PC-9 (cell line): ENCODE data around the gene XRCC4. TPM values are rescaled to one million over a fixed set of nuclear protein-coding genes. Genes with fewer than 3 reads are reported as not detected.

Source experiments
- BruUV-seq: library from RNA; stranded (reverse); fragments of 400-500 nt; replicated peaks from 2 replicates; lab custom pipeline; 2021; lab: Mats Ljungman, UMichigan
- CTCF ChIA-PET: fragments of 300-600 bp; sonication (Branson Sonifier 250); formaldehyde crosslinking; loops from one replicate; lab custom pipeline; 2022; ENCODE audit warnings: antibody characterized with exemption; lab: Charles Lee
- POLR2A ChIA-PET: fragments of 300-600 bp; sonication (Branson Sonifier 250); formaldehyde crosslinking; loops from one replicate; lab custom pipeline; 2022; ENCODE audit warnings: antibody characterized with exemption; ENCODE audit not compliant: unreplicated experiment; lab: Charles Lee
- DNase-seq, 2 experiments: peaks; one replicate each; pipeline versions ENCODE4 v3.0.0 to v3.0.0-alpha.2; 2015 to 2022; ENCODE audit warnings: mixed read lengths in 1 of 2
- H2AFZ ChIP-seq: fragments of 200-600 bp; sonication (generic); 2 replicates; pipeline ENCODE4 v1.8.1; 2017; ENCODE audit warnings: antibody characterized with exemption
- H3F3A ChIP-seq: fragments of 200-600 bp; sonication (generic); 2 replicates; pipeline ENCODE4 v1.8.1; 2017; ENCODE audit warnings: antibody characterized with exemption, mild to moderate bottlenecking, low read depth; ENCODE audit not compliant: insufficient read depth
- H3K27ac ChIP-seq: fragments of 200-600 bp; sonication (generic); 2 replicates; pipeline ENCODE4 v1.6.1; 2016; ENCODE audit warnings: mixed run types
- H3K27me3 ChIP-seq: fragments of 200-600 bp; sonication (generic); 2 replicates; pipeline ENCODE4 v1.6.1; 2016; ENCODE audit warnings: low read depth, mixed run types; ENCODE audit not compliant: insufficient read depth
- H3K36me3 ChIP-seq: fragments of 200-600 bp; sonication (generic); 2 replicates; pipeline ENCODE4 v1.6.1; 2016; ENCODE audit warnings: low read depth, mixed run types
- H3K4me1 ChIP-seq: fragments of 200-600 bp; sonication (generic); replicated peaks from 2 replicates; pipeline ENCODE4 v1.6.1; 2016; ENCODE audit warnings: mixed run types; ENCODE audit not compliant: insufficient read depth
- H3K4me2 ChIP-seq: fragments of 200-600 bp; sonication (generic); 2 replicates; pipeline ENCODE4 v1.6.1; 2017; ENCODE audit warnings: mixed run types
- H3K4me3 ChIP-seq: fragments of 200-600 bp; sonication (generic); 2 replicates; pipeline ENCODE4 v1.6.1; 2016; ENCODE audit warnings: mixed run types
- H3K79me2 ChIP-seq: fragments of 200-600 bp; sonication (generic); 2 replicates; pipeline ENCODE4 v1.6.1; 2017; ENCODE audit warnings: low read depth, mixed run types
- H3K9me2 ChIP-seq: fragments of 200-600 bp; sonication (generic); 2 replicates; pipeline ENCODE4 v1.8.1; 2017; ENCODE audit warnings: mild to moderate bottlenecking; ENCODE audit not compliant: insufficient read depth
- H3K9me3 ChIP-seq: fragments of 200-600 bp; sonication (generic); 2 replicates; pipeline ENCODE4 v1.8.1; 2016; ENCODE audit warnings: low read depth; ENCODE audit not compliant: insufficient read depth
- H4K20me1 ChIP-seq: fragments of 200-600 bp; sonication (generic); 2 replicates; pipeline ENCODE4 v1.8.1; 2017; ENCODE audit not compliant: insufficient read depth
- CTCF ChIP-seq: fragments of 200-600 bp; sonication (generic); conservative IDR thresholded peaks from 2 replicates; pipeline ENCODE4 v1.6.1; 2017; ENCODE audit warnings: mixed run types, antibody characterized with exemption, mild to moderate bottlenecking, moderate library complexity
- EZH2 ChIP-seq: fragments of 200-600 bp; sonication (generic); IDR thresholded peaks from 2 replicates; pipeline ENCODE4 v1.8.0; 2017; ENCODE audit warnings: antibody characterized with exemption, low read depth
- intact Hi-C: fragments of 100-400 bp; cut with micrococcal nuclease; formaldehyde crosslinking; loops from one replicate; pipeline ENCODE4 v1.10.0; 2022; ENCODE audit not compliant: unreplicated experiment
- total RNA-seq: library from RNA; stranded (reverse); gene quantifications from 2 replicates; pipeline ENCODE4 v1.2.3, GENCODE V29; 2021

The XRCC4 gene
- total RNA-seq, 1 experiment from 2014 or later = 12.2 TPM

- Histone ChIP-seq H2AFZ (no peak overlapping the region), H3K4me3 (no peak overlapping the region), H3K36me3 (no peaks in the 10 kb centered on the region), H3K27me3 (no peaks in the 10 kb centered on the region), H3F3A (no peaks in the 10 kb centered on the region), H3K4me1 (no peaks in the 10 kb centered on the region), H3K4me2 (no peak overlapping the region), H3K9me3 (no peaks in the 10 kb centered on the region; the same call in 1 of the 2 replicates), H3K9me2 (no peaks in the 10 kb centered on the region), H3K79me2 (no peaks in the 10 kb centered on the region), H3K27ac (no peak overlapping the region), H4K20me1 (no peaks in the 10 kb centered on the region)
- no peak for DNase-seq
- intact Hi-C loops = no loop called here
- TF ChIP-seq EZH2 (no peak), CTCF (no peak)
- ChIA-PET POLR2A (no interaction called here), CTCF (no interaction called here)
- no TSS peak for BruUV-seq
These were observed 323.4 kb downstream of the XRCC4 start for GRCh38 chr5:83400701-83401100.

GRCh38 chr5:83401122-83401731 lies 323.9 kb downstream of the XRCC4 start:
- H3K27me3 ChIP-seq = no peaks in the 10 kb centered on the region
- DNase-seq = no peak
- no peaks in the 10 kb centered on the region for H3K36me3 ChIP-seq
- no peak overlapping the region for H3K27ac ChIP-seq
- H3F3A ChIP-seq = no peaks in the 10 kb centered on the region
- no TSS peak for BruUV-seq
- H3K9me3 ChIP-seq = no peaks in the 10 kb centered on the region; the same call in 1 of the 2 replicates
- intact Hi-C loops = no loop called here
- H3K79me2 ChIP-seq = no peaks in the 10 kb centered on the region
- no peak overlapping the region for H2AFZ ChIP-seq
- H3K4me2 ChIP-seq = no peak overlapping the region
- H3K4me1 ChIP-seq = no peaks in the 10 kb centered on the region
- POLR2A ChIA-PET = no interaction called here
- TF ChIP-seq CTCF = no peak
- no peak for TF ChIP-seq EZH2
- CTCF ChIA-PET = no interaction called here
- H3K9me2 ChIP-seq = no peaks in the 10 kb centered on the region
- H4K20me1 ChIP-seq = no peaks in the 10 kb centered on the region
- H3K4me3 ChIP-seq = no peak overlapping the region

- TF ChIP-seq CTCF = no peak
- no peak for TF ChIP-seq EZH2
- no peak overlapping the region for H3K4me2 ChIP-seq
- no peaks in the 10 kb centered on the region for H3F3A ChIP-seq
- no peak for DNase-seq
- BruUV-seq = no TSS peak
- H3K9me2 ChIP-seq = no peaks in the 10 kb centered on the region
- H3K4me1 ChIP-seq = no peaks in the 10 kb centered on the region
- no peaks in the 10 kb centered on the region for H4K20me1 ChIP-seq
- no peaks in the 10 kb centered on the region for H3K36me3 ChIP-seq
- POLR2A ChIA-PET = no interaction called here
- no peaks in the 10 kb centered on the region for H3K79me2 ChIP-seq
- H3K4me3 ChIP-seq = no peak overlapping the region
- no peak overlapping the region for H3K27ac ChIP-seq
- intact Hi-C loops = no loop called here
- no peaks in the 10 kb centered on the region for H3K27me3 ChIP-seq
- CTCF ChIA-PET = no interaction called here
- H2AFZ ChIP-seq = no peak overlapping the region
- H3K9me3 ChIP-seq = no peaks in the 10 kb centered on the region; the same call in 1 of the 2 replicates
These were observed 324.4 kb downstream of the XRCC4 start for GRCh38 chr5:83401775-83402174.

Other genes starting within 250 kb of the XRCC4 start
- gene TMEM167A, start 153 bp upstream of the XRCC4 start, total RNA-seq = 64.2 and 82.7 TPM in 2 replicates